MM.1S (cell line): ENCODE measurements around the gene BRD3.

Experiments
- DNase-seq: peaks from one replicate; pipeline ENCODE4 v3.0.0-alpha.2; 2015
- H2AFZ ChIP-seq: fragments of 300-600 bp; sonication (generic); 2 replicates; pipeline ENCODE4 v1.6.0; 2016; ENCODE audit warnings: antibody characterized with exemption, low read length
- H3F3A ChIP-seq: fragments of 300-600 bp; sonication (generic); 2 replicates; pipeline ENCODE4 v1.6.1; 2016; ENCODE audit warnings: mild to moderate bottlenecking, antibody characterized with exemption, low read length, moderate library complexity, mixed read lengths; ENCODE audit not compliant: insufficient read depth
- H3K27ac ChIP-seq: fragments of 300-600 bp; sonication (generic); 2 replicates; pipeline ENCODE4 v1.5.1; 2016; ENCODE audit warnings: mild to moderate bottlenecking, low read length
- H3K27me3 ChIP-seq: fragments of 300-600 bp; sonication (generic); replicated peaks from 2 replicates; pipeline ENCODE4 v1.6.0; 2016; ENCODE audit warnings: low read length; ENCODE audit not compliant: insufficient read depth
- H3K36me3 ChIP-seq: fragments of 300-600 bp; sonication (generic); replicated peaks from 2 replicates; pipeline ENCODE4 v1.6.1; 2016; ENCODE audit warnings: mild to moderate bottlenecking, low read length, mixed read lengths; ENCODE audit not compliant: insufficient read depth
- H3K4me1 ChIP-seq: fragments of 300-600 bp; sonication (generic); 2 replicates; pipeline ENCODE4 v1.6.1; 2016; ENCODE audit warnings: low read length, mixed read lengths
- H3K4me2 ChIP-seq: fragments of 300-600 bp; sonication (generic); 2 replicates; pipeline ENCODE4 v1.6.0; 2016; ENCODE audit warnings: low read depth, low read length
- H3K4me3 ChIP-seq: fragments of 300-600 bp; sonication (generic); 2 replicates; pipeline ENCODE4 v1.5.1; 2016; ENCODE audit warnings: low read length, mixed read lengths
- H3K79me2 ChIP-seq: fragments of 300-600 bp; sonication (generic); 2 replicates; pipeline ENCODE4 v1.6.1; 2016; ENCODE audit warnings: mixed run types, low read length, mixed read lengths
- H3K9ac ChIP-seq: fragments of 300-600 bp; sonication (generic); 2 replicates; pipeline ENCODE4 v1.6.1; 2016; ENCODE audit warnings: low read length, mixed read lengths
- H3K9me2 ChIP-seq: fragments of 300-600 bp; sonication (generic); replicated peaks from 2 replicates; pipeline ENCODE4 v1.6.1; 2016; ENCODE audit warnings: mild to moderate bottlenecking, low read length, mixed read lengths; ENCODE audit not compliant: insufficient read depth
- H3K9me3 ChIP-seq: fragments of 300-600 bp; sonication (generic); replicated peaks from 2 replicates; pipeline ENCODE4 v1.6.1; 2016; ENCODE audit warnings: mild to moderate bottlenecking, low read length, mixed read lengths; ENCODE audit not compliant: insufficient read depth
- H4K20me1 ChIP-seq: fragments of 300-600 bp; sonication (generic); 2 replicates; pipeline ENCODE4 v1.6.1; 2016; ENCODE audit warnings: mild to moderate bottlenecking, low read length, moderate library complexity, mixed read lengths; ENCODE audit not compliant: insufficient read depth
- CTCF ChIP-seq: fragments of 300-600 bp; sonication (generic); IDR thresholded peaks from 2 replicates; pipeline ENCODE4 v1.5.1; 2016; ENCODE audit warnings: antibody characterized with exemption, low read length, mixed read lengths
- EZH2 ChIP-seq: fragments of 300-600 bp; sonication (generic); optimal IDR thresholded peaks from 2 replicates; pipeline ENCODE3; 2017; ENCODE audit warnings: low read depth, mild to moderate bottlenecking, antibody characterized with exemption, low read length, mixed read lengths
- EZH2phosphoT487 ChIP-seq: fragments of 300-600 bp; sonication (generic); IDR thresholded peaks from 2 replicates; pipeline ENCODE4 v1.6.1; 2018; ENCODE audit warnings: antibody characterized with exemption, low read length

BRD3 gene

DNA sequence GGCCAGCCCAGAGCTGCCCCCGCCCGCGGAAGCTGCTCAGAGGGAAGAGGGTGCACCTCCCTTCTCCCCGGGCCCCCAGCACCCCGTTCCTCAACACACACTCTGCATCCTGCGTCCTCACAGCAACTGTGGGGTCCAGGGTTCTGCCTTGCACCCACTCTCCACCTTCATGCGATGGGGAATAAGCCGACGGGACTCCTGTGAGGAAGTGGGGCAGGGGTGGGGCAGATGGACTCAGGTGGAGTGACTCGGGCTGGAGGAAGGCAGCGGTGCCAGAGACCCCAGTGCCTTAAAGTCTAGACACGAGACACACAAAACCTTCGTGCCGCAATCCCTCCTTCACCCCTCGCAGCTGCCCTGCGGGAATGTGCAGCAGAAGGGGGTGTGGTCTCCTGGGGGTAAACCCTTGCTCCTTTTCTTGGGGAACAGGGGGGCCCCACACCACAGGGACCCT lies 8.6 kb downstream of the BRD3 start:
- Histone ChIP-seq H3K9me3 (no peaks in the 10 kb centered on the region), H2AFZ (no peak overlapping the region), H3K27me3 (no peaks in the 10 kb centered on the region), H3K4me2 (peak overlapping the region; percentile 72; the same call in 1 of the 2 replicates), H3K79me2 (peaks cover 15% of the 10 kb centered on the region), H4K20me1 (peaks cover 5% of the 10 kb centered on the region; the same call in 1 of the 2 replicates), H3K36me3 (no peaks in the 10 kb centered on the region), H3K27ac (no peak overlapping the region), H3F3A (no peaks in the 10 kb centered on the region), H3K4me3 (no peak overlapping the region), H3K9me2 (no peaks in the 10 kb centered on the region), H3K4me1 (peaks cover 21% of the 10 kb centered on the region), H3K9ac (peak overlapping the region; percentile 8; the same call in 1 of the 2 replicates)
- TF ChIP-seq CTCF (no peak), EZH2phosphoT487 (no peak), EZH2 (no peak)
- no peak for DNase-seq

DNA sequence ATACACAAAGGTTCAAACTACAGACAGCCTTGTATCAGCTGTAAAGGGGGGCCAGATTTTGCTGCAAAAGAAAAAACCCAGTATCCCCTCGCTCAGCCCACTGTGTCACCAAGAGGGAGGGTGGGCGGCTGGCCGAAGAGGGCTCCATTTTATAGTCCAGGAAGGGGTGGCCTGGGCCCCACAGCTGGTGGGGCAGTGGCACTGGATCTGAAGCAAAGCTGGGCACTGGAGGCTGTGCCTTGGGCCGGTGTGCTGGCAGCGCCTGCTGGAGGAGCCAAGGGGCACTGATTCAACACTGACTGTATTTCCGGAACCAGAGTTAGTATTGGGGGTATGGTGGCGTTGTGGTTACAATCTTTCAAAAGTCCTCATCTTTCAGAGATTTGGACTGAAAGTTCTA lies 9.1 kb downstream of the BRD3 start:
- no peak overlapping the region for H3K4me2 ChIP-seq
- no peak overlapping the region for H3K27ac ChIP-seq
- H3K27me3 ChIP-seq, result no peaks in the 10 kb centered on the region
- peaks cover 21% of the 10 kb centered on the region for H3K4me1 ChIP-seq
- H3K9ac ChIP-seq, result no peak overlapping the region
- H3K79me2 ChIP-seq, result peaks cover 15% of the 10 kb centered on the region
- H3K9me3 ChIP-seq, result no peaks in the 10 kb centered on the region
- H3F3A ChIP-seq, result no peaks in the 10 kb centered on the region
- H4K20me1 ChIP-seq, result peaks cover 5% of the 10 kb centered on the region; the same call in 1 of the 2 replicates
- no peak overlapping the region for H3K4me3 ChIP-seq
- TF ChIP-seq EZH2phosphoT487 (no peak), CTCF (no peak), EZH2 (no peak)
- H2AFZ ChIP-seq, result no peak overlapping the region
- no peak for DNase-seq
- H3K9me2 ChIP-seq, result no peaks in the 10 kb centered on the region
- H3K36me3 ChIP-seq, result no peaks in the 10 kb centered on the region

DNA sequence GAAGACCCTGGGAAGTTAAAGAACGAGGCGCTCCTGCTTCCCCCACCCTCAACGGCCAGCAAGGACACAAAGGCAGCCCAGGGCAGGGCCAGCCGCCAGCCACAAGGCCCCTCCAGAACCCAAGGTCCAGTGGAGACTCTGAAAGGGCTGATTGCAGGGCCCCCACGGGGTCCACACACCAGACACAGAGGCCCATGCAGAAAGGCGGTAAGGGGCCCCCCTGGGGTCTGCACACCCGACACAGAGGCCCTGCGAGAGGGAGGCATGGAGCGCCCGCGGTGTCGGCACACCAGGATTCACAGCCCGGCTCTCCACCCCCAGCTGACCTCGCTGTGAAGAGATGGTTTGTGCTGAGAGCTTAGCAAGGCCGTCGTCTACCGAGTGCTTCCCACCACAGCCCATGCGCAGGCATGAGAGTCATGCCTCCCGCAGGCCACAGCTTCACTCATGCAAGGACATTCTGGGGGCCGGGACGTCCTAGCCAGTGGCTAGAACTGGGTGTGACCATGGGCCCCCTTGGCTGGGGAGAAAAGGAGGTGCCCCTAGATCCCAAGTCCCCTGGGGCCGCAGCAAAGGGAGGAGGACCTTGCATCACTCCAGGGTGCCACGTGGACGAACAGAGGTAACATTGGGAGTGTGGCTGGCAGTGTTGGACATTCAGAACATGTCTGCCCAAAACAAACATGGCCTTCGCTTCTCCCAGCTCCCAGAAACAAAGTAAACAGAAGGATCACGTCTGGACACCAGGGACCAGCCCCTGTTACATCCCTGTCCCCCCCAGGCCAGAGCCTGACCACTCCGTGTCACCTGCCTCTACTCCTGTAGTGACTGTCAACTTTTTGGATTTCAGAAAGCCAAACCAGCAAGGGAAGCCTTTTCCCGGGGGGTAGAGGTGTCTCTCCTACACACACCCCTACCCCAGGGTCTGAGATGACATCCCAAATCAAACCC lies 9.8 kb downstream of the BRD3 start:
- Histone ChIP-seq H3K9ac (no peak overlapping the region), H3K79me2 (peaks cover 15% of the 10 kb centered on the region), H3K27ac (no peak overlapping the region), H4K20me1 (peaks cover 5% of the 10 kb centered on the region; the same call in 1 of the 2 replicates), H2AFZ (no peak overlapping the region), H3K36me3 (no peaks in the 10 kb centered on the region), H3K4me3 (no peak overlapping the region), H3K4me2 (no peak overlapping the region), H3K27me3 (no peaks in the 10 kb centered on the region), H3F3A (no peaks in the 10 kb centered on the region), H3K9me3 (no peaks in the 10 kb centered on the region), H3K9me2 (no peaks in the 10 kb centered on the region), H3K4me1 (peaks cover 21% of the 10 kb centered on the region)
- no peak for DNase-seq
- TF ChIP-seq EZH2, result no peak
- TF ChIP-seq EZH2phosphoT487, result no peak
- TF ChIP-seq CTCF, result no peak
